ENCODE data around the gene MIB1.
"Not testable (repeated sequence)": the region's sequence is repeated elsewhere in the genome, so short reads cannot be mapped to it uniquely, and the experiment has no call there.

MIB1 gene

GRCh38 chr18:21703241-21703820 lies 37.3 kb upstream of the MIB1 start:
- TF ChIP-seq, protein P1, sequence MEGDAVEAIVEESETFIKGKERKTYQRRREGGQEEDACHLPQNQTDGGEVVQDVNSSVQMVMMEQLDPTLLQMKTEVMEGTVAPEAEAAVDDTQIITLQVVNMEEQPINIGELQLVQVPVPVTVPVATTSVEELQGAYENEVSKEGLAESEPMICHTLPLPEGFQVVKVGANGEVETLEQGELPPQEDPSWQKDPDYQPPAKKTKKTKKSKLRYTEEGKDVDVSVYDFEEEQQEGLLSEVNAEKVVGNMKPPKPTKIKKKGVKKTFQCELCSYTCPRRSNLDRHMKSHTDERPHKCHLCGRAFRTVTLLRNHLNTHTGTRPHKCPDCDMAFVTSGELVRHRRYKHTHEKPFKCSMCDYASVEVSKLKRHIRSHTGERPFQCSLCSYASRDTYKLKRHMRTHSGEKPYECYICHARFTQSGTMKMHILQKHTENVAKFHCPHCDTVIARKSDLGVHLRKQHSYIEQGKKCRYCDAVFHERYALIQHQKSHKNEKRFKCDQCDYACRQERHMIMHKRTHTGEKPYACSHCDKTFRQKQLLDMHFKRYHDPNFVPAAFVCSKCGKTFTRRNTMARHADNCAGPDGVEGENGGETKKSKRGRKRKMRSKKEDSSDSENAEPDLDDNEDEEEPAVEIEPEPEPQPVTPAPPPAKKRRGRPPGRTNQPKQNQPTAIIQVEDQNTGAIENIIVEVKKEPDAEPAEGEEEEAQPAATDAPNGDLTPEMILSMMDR (IDR thresholded peaks at IDR 0.05; ENCODE audit: insufficient read depth, low read length, poor library complexity, severe bottlenecking), result no peak
- DNase-seq (ENCODE audit: extremely low read depth, insufficient read length), result peak; percentile 62
- Histone ChIP-seq H3K4me3 (replicated peaks; ENCODE audit: low read depth, low read length) (peak overlapping the region; percentile 83), H3K36me3 (ENCODE audit: control insufficient read depth, insufficient read depth, low read length) (no peaks in the 10 kb centered on the region; the same call in none of the 2 replicates), H3K27me3 (replicated peaks; ENCODE audit: control insufficient read depth, insufficient read depth, low read length) (no peaks in the 10 kb centered on the region)

DNA sequence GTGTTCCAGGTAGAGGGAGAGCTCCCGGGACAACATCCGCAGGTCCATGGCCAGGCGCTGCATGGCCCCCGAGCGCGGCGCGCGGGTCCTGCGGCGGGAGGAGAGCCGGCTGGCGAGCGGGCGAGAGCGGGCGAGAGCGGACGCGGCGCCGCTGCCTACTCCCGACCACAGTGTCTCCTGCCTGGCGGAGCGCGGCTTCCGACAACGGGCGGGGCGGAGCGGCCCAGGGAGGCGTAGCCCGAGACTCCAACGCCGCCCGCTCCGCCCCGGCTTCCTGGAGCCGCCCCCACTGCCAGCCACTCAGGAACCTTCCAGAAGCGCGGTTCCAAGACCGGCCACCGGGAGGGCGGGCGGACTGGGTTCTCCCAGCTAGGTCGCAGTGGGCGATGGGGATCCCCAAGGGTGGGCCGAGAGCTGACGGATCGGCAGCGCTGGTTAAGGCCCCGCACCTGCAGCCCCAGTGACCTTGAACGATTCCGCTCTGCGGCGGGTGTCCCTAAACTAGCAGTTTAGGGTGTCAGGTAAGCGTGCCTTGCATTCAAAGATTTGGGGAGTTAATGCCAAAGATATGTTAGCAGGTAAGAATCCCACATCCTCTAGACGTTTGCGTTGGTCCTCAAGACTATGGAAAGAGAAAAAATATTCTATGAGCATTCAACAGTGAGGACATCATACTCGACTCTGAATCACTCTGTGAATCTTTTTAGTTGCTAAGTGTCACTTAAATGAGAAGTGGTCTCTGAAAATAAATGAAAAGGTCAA lies 35.8 kb upstream of the MIB1 start, which contains the start of gene ABHD3:
Gene ABHD3 (minus strand): TSS at position 172 of the 762 bp plus-strand sequence. CDS start 109 bp downstream, at position 63.
- TF ChIP-seq, protein P1 (IDR thresholded peaks at IDR 0.05; ENCODE audit: insufficient read depth, low read length, poor library complexity, severe bottlenecking), result peak; percentile 27
- peak; percentile 95 for DNase-seq (ENCODE audit: extremely low read depth, insufficient read length)
- Histone ChIP-seq H3K27me3 (replicated peaks; ENCODE audit: control insufficient read depth, insufficient read depth, low read length) (no peaks in the 10 kb centered on the region), H3K4me3 (replicated peaks; ENCODE audit: low read depth, low read length) (peak within 1 kb of the TSS; percentile 83), H3K36me3 (ENCODE audit: control insufficient read depth, insufficient read depth, low read length) (no peaks in the 10 kb centered on the region; the same call in none of the 2 replicates)

DNA sequence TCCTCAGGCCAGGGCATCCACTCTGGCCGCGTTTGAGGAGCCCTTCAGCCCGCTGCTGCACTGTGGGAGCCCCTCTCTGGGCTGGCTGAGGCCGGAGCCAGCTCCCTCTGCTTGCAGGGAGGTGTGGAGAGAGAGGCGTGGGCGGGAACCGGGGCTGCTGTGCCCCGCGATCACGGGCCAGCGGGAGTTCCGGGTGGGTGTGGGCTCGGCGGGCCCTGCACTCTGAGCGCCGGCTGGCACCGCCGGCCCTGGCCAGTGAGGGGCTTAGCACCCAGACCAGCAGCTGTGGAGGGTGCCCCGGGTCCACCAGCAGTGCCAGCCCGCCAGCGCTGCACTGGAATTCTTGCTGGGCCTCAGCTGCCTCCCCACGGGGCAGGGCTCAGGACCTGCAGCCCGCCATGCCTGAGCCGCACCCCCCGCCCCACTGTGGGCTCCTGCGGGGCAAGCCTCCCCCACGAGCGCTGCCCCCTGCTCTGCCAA lies 34.2 kb upstream of the MIB1 start:
- TF ChIP-seq, protein P1 (IDR thresholded peaks at IDR 0.05; ENCODE audit: insufficient read depth, low read length, poor library complexity, severe bottlenecking), result no peak
- H3K4me3 ChIP-seq (replicated peaks; ENCODE audit: low read depth, low read length), result no peak overlapping the region
- DNase-seq (ENCODE audit: extremely low read depth, insufficient read length), result no peak
- no peaks in the 10 kb centered on the region for H3K27me3 ChIP-seq (replicated peaks; ENCODE audit: control insufficient read depth, insufficient read depth, low read length)
- H3K36me3 ChIP-seq (ENCODE audit: control insufficient read depth, insufficient read depth, low read length), result no peaks in the 10 kb centered on the region; the same call in 1 of the 2 replicates

- H3K27me3 ChIP-seq (replicated peaks; ENCODE audit: control insufficient read depth, insufficient read depth, low read length); DNase-seq (ENCODE audit: extremely low read depth, insufficient read length); H3K36me3 ChIP-seq (ENCODE audit: control insufficient read depth, insufficient read depth, low read length); H3K4me3 ChIP-seq (replicated peaks; ENCODE audit: low read depth, low read length): not testable (repeated sequence)
Measured at GRCh38 chr18:21707130-21707529, 33.5 kb upstream of the MIB1 start.

DNA sequence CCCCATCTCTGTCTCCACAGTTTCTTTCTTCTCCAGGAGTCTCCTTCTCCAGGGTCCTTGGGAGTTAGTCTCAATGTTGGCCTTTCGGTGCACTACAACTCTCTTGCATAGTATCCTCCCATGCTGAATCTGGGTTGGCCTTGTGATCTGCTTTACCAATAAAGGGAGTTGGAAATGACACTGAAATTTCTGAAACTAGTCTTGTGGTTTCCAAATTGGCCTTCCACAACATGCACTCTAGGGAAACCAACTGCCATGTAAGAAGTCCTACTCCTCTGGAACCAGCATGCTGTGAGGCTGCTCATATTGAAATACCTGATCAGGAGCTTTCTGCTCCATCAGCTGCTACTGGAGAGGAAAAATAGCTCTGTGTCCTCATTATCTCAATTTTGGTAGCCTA lies 26.1 kb upstream of the MIB1 start:
- Histone ChIP-seq H3K27me3 (replicated peaks; ENCODE audit: control insufficient read depth, insufficient read depth, low read length) (no peaks in the 10 kb centered on the region), H3K36me3 (ENCODE audit: control insufficient read depth, insufficient read depth, low read length) (no peaks in the 10 kb centered on the region), H3K4me3 (replicated peaks; ENCODE audit: low read depth, low read length) (no peak overlapping the region)
- TF ChIP-seq, protein P1 (IDR thresholded peaks at IDR 0.05; ENCODE audit: insufficient read depth, low read length, poor library complexity, severe bottlenecking), result no peak
- no peak for DNase-seq (ENCODE audit: extremely low read depth, insufficient read length)

- TF ChIP-seq, protein P1 (IDR thresholded peaks at IDR 0.05; ENCODE audit: insufficient read depth, low read length, poor library complexity, severe bottlenecking), result no peak
- H3K36me3 ChIP-seq (ENCODE audit: control insufficient read depth, insufficient read depth, low read length), result no peaks in the 10 kb centered on the region
- no peak overlapping the region for H3K4me3 ChIP-seq (replicated peaks; ENCODE audit: low read depth, low read length)
- DNase-seq (ENCODE audit: extremely low read depth, insufficient read length), result no peak
- no peaks in the 10 kb centered on the region for H3K27me3 ChIP-seq (replicated peaks; ENCODE audit: control insufficient read depth, insufficient read depth, low read length)
Measured at GRCh38 chr18:21722687-21723086, 17.9 kb upstream of the MIB1 start.

Measured in GM06990 (cell line).